B cell (primary cell): ENCODE results near the gene CARNS1. TPM values are rescaled to one million over a fixed set of nuclear protein-coding genes. Genes with fewer than 3 reads are reported as not detected.
A peak's percentile ranks its signal among the peaks of the same experiment; 100 is the strongest.

Experiments used
- ATAC-seq: fragments of 200-7000 bp; cut with Tn5 transposase; one replicate; pipeline ENCODE4 v1.10.0; 2021; ENCODE audit warnings: low read depth, mild to moderate bottlenecking, moderate number of reproducible peaks, moderate library complexity
- CTCF ChIA-PET: fragments of 350-600 bp; sonication (Branson Sonifier 250); formaldehyde crosslinking; loops from one replicate; lab custom pipeline; 2021; ENCODE audit warnings: antibody characterized with exemption, inconsistent platforms; lab: Charles Lee
- POLR2A ChIA-PET: fragments of 350-600 bp; sonication (Branson Sonifier 250); formaldehyde crosslinking; loops from one replicate; lab custom pipeline; 2021; ENCODE audit warnings: antibody characterized with exemption; lab: Charles Lee
- DNase-seq: peaks from one replicate; pipeline ENCODE4 v3.0.0; 2013
- H2AFZ ChIP-seq: 2 replicates; pipeline ENCODE4 v1.6.1; 2012; ENCODE audit warnings: mild to moderate bottlenecking, low read depth, low read length; ENCODE audit not compliant: insufficient read depth, poor library complexity, severe bottlenecking
- H3K27ac ChIP-seq, 2 donors: 1 replicate in 1 of 2; 2 replicates in 1 of 2; pipeline ENCODE4 v1.5.1; 2012 to 2013; ENCODE audit warnings: low read length in 2 of 2, mild to moderate bottlenecking in 2 of 2, moderate library complexity in 1 of 2
- H3K27me3 ChIP-seq, 4 experiments: fragments of 200-600 bp in 1 of 4; sonication (generic) in 1 of 4; replicated peaks in 1 of 4; 1 replicate in 2 of 4; 2 replicates in 2 of 4; pipeline versions ENCODE4 v1.6.1 to v1.7.0; 2013 to 2016; ENCODE audit warnings: low read length in 3 of 4, mild to moderate bottlenecking in 2 of 4, mixed read lengths in 1 of 4, moderate library complexity in 1 of 4; ENCODE audit not compliant: insufficient read depth in 4 of 4, control insufficient read depth in 3 of 4; ENCODE audit errors: control extremely low read depth in 1 of 4
- H3K36me3 ChIP-seq, 2 experiments: replicated peaks in 1 of 2; 1 replicate in 1 of 2; 2 replicates in 1 of 2; pipeline versions ENCODE4 v1.6.1 to v1.7.1; 2013; ENCODE audit warnings: low read length in 1 of 2; ENCODE audit not compliant: insufficient read depth in 2 of 2, control insufficient read depth in 1 of 2; ENCODE audit errors: control extremely low read depth in 1 of 2, extremely low read depth in 1 of 2
- H3K4me1 ChIP-seq, 2 donors: fragments of 200-600 bp in 1 of 2; sonication (generic) in 1 of 2; 1 replicate in 1 of 2; 2 replicates in 1 of 2; pipeline versions ENCODE4 v1.5.1 to v1.6.1; 2013 to 2017; ENCODE audit warnings: low read length in 2 of 2; ENCODE audit not compliant: control insufficient read depth in 2 of 2, insufficient read depth in 2 of 2
- H3K4me2 ChIP-seq: replicated peaks from 2 replicates; pipeline ENCODE3; 2012; ENCODE audit warnings: mild to moderate bottlenecking, low read depth, low read length; ENCODE audit not compliant: poor library complexity, severe bottlenecking
- H3K4me3 ChIP-seq, 5 experiments: fragments of 200-600 bp in 1 of 5; sonication (generic) in 1 of 5; 1 replicate in 3 of 5; 2 replicates in 2 of 5; pipeline versions ENCODE4 v1.5.1 to v1.7.0; 2011 to 2016; ENCODE audit warnings: low read length in 4 of 5, mild to moderate bottlenecking in 4 of 5, low read depth in 2 of 5, control low read depth in 1 of 5, moderate library complexity in 1 of 5; ENCODE audit not compliant: insufficient read depth in 1 of 5; ENCODE audit errors: control extremely low read depth in 1 of 5, extremely low read depth in 1 of 5
- H3K79me2 ChIP-seq: fragments of 200-600 bp; sonication (generic); one replicate; pipeline ENCODE4 v1.6.0; 2016; ENCODE audit warnings: low read length; ENCODE audit not compliant: control insufficient read depth, insufficient read depth
- H3K9ac ChIP-seq: fragments of 200-600 bp; sonication (generic); 2 replicates; pipeline ENCODE4 v1.6.1; 2017; ENCODE audit warnings: mild to moderate bottlenecking, low read length, moderate library complexity
- H3K9me3 ChIP-seq, 3 donors: one replicate each; pipeline versions ENCODE4 v1.6.1 to v1.7.1; 2013; ENCODE audit warnings: low read length in 2 of 3; ENCODE audit not compliant: control insufficient read depth in 2 of 3, insufficient read depth in 1 of 3; ENCODE audit errors: control extremely low read depth in 1 of 3
- H4K20me1 ChIP-seq: 2 replicates; pipeline ENCODE4 v1.6.0; 2012; ENCODE audit warnings: mild to moderate bottlenecking, low read length; ENCODE audit not compliant: insufficient read depth, control insufficient read depth, poor library complexity, severe bottlenecking
- H3K27ac Mint-ChIP-seq: one replicate; pipeline ENCODE4 v1.8.0; 2021; ENCODE audit warnings: mixed read lengths
- H3K27me3 Mint-ChIP-seq: one replicate; pipeline ENCODE4 v1.8.0; 2021; ENCODE audit warnings: mixed read lengths
- H3K4me1 Mint-ChIP-seq: one replicate; pipeline ENCODE4 v1.8.0; 2021; ENCODE audit warnings: mixed read lengths
- H3K4me3 Mint-ChIP-seq: one replicate; pipeline ENCODE4 v1.8.0; 2021; ENCODE audit warnings: mixed read lengths
- H3K9me3 Mint-ChIP-seq: one replicate; pipeline ENCODE4 v1.8.0; 2022; ENCODE audit warnings: mixed read lengths; ENCODE audit not compliant: insufficient read depth
- EZH2 ChIP-seq: IDR thresholded peaks from 2 replicates; pipeline ENCODE4 v1.6.1; 2012; ENCODE audit warnings: borderline replicate concordance, low read depth, mild to moderate bottlenecking, moderate library complexity, low read length; ENCODE audit not compliant: insufficient read depth, poor library complexity, severe bottlenecking
- WGBS: methylation state at CpG from one replicate; pipeline ENCODE4 v1.1.5; 2013; ENCODE audit warnings: missing lambda C conversion rate; ENCODE audit not compliant: insufficient coverage; 5-methylcytosine and 5-hydroxymethylcytosine counted together
- intact Hi-C: fragments of 100-400 bp; cut with micrococcal nuclease; formaldehyde crosslinking; loops from one replicate; pipeline ENCODE4 v1.10.0; 2022
- polyA plus RNA-seq: library from polyadenylated mRNA; depleted of rRNA; stranded (reverse); fragments of >200 nt; gene quantifications from 2 replicates; pipeline ENCODE4 v1.2.3, GENCODE V29; 2012
- total RNA-seq, 2 donors: library from RNA; stranded (reverse); fragments of 120-200 nt in 1 of 2; gene quantifications; 1 replicate in 1 of 2; 2 replicates in 1 of 2; pipeline versions ENCODE4 v1.2.3 to v1.2.4, GENCODE V29; 2013 to 2022
- TF ChIP-seq, protein P1 (sequence below): fragments of 200-600 bp; IDR thresholded peaks from one replicate; pipeline ENCODE4 v1.8.0; 2022; ENCODE audit warnings: antibody characterized with exemption, mild to moderate bottlenecking

The CARNS1 gene
- total and polyA plus RNA-seq, 2 donors (not counting 1 experiment from before 2014, with no cell fraction given): 24.1 to 41.1 TPM

DNA sequence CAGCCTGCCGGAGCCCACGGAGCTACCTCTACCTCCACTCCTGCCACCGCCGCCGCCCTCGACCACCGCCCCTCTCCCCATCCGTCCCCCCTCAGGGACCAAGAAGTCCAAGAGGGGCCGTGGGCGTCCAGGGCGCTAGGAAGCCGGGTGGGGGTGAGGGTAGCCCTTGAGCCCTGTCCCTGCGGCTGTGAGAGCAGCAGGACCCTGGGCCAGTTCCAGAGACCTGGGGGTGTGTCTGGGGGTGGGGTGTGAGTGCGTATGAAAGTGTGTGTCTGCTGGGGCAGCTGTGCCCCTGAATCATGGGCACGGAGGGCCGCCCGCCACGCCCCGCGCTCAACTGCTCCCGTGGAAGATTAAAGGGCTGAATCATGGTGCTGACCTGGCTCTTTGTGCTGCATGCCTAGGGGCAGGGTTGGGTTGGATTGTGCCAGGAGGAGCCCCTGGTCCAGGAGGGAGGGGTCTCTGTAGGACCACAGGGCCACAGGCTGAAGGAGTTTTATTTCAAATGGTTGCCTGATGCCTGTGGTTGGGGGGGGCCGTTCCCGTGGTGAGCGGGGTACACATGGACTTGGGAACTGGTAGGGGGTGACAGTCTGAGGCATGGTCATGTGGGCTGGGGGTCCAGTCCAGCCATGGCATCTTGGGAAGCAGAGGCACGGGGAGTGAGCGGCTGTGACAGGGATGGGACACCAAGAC, 19.7 kb downstream of the CARNS1 start:
- peak overlapping the region; percentile 82 for H3K9ac ChIP-seq

More for the DNA sequence above, 19.7 kb downstream of the CARNS1 start:
- intact Hi-C loops: no loop called here
- TF ChIP-seq, protein P1, sequence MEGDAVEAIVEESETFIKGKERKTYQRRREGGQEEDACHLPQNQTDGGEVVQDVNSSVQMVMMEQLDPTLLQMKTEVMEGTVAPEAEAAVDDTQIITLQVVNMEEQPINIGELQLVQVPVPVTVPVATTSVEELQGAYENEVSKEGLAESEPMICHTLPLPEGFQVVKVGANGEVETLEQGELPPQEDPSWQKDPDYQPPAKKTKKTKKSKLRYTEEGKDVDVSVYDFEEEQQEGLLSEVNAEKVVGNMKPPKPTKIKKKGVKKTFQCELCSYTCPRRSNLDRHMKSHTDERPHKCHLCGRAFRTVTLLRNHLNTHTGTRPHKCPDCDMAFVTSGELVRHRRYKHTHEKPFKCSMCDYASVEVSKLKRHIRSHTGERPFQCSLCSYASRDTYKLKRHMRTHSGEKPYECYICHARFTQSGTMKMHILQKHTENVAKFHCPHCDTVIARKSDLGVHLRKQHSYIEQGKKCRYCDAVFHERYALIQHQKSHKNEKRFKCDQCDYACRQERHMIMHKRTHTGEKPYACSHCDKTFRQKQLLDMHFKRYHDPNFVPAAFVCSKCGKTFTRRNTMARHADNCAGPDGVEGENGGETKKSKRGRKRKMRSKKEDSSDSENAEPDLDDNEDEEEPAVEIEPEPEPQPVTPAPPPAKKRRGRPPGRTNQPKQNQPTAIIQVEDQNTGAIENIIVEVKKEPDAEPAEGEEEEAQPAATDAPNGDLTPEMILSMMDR: no peak
- no peak for TF ChIP-seq EZH2
- H2AFZ ChIP-seq: no peak overlapping the region
- H3K4me1 ChIP-seq: peaks cover 52 to 80% of the 10 kb centered on the region in 2 donors
- Mint-ChIP-seq H3K9me3 (no peaks in the 10 kb centered on the region), H3K27me3 (no peaks in the 10 kb centered on the region), H3K4me3 (peak overlapping the region; percentile 88), H3K4me1 (peaks cover 84% of the 10 kb centered on the region), H3K27ac (peak overlapping the region; percentile 98)
- no peaks in the 10 kb centered on the region for H3K27me3 ChIP-seq
- peaks cover 0 to 51% of the 10 kb centered on the region in 2 experiments for H3K36me3 ChIP-seq
- ChIA-PET CTCF (interaction anchor here (1.1 to 4.3 kb wide), 4 partner anchors 16 to 70 kb away, joined by 3 to 63 read pairs (median 18); partner anchors contain the start of genes PITPNM1, PPP1CA, TBC1D10C and TMEM134), POLR2A (interaction anchor here (1.0 to 9.5 kb wide), 12 partner anchors 12 to 70 kb away, joined by 3 to 215 read pairs (median 62); partner anchors contain the start of genes AIP, PITPNM1, PPP1CA and TBC1D10C)
- H3K27ac ChIP-seq: peak overlapping the region; percentile 12 to 88
- ATAC-seq: no peak
- peaks cover 86% of the 10 kb centered on the region for H3K79me2 ChIP-seq
- peak overlapping the region in 4 of 5 experiments; percentile 79 to 96 (median 89) for H3K4me3 ChIP-seq
- H3K4me2 ChIP-seq: peak overlapping the region; percentile 99
- H4K20me1 ChIP-seq: peaks cover 89% of the 10 kb centered on the region
- peaks cover 0 to 3% (median 0%) of the 10 kb centered on the region in 3 donors for H3K9me3 ChIP-seq
- DNase-seq: no peak
- WGBS: 44% methylated on average over 13 of the region's 26 CpGs
